H9 (cell line): ENCODE results near the gene LIMS2. TPM values are rescaled to one million over a fixed set of nuclear protein-coding genes. Genes with fewer than 3 reads are reported as not detected.
A peak's percentile ranks its signal among the peaks of the same experiment; 100 is the strongest.

Experiments used
- DNase-seq: peaks from one replicate; pipeline ENCODE4 v3.0.0-alpha.2; 2017
- H2AFZ ChIP-seq: one replicate; pipeline ENCODE4 v1.6.1; 2013; ENCODE audit warnings: mild to moderate bottlenecking, low read length, control low read depth, moderate library complexity
- H2AK5ac ChIP-seq: 2 replicates; pipeline ENCODE4 v1.6.1; 2013; ENCODE audit warnings: low read length, control low read depth, mixed read lengths; ENCODE audit not compliant: insufficient read length
- H2BK120ac ChIP-seq: one replicate; pipeline ENCODE4 v1.6.1; 2013; ENCODE audit warnings: low read depth, mild to moderate bottlenecking, low read length, control low read depth, inconsistent platforms; ENCODE audit not compliant: poor library complexity, severe bottlenecking
- H2BK12ac ChIP-seq: 2 replicates; pipeline ENCODE4 v1.6.1; 2013; ENCODE audit warnings: low read length, control low read depth, mixed read lengths, low read depth; ENCODE audit not compliant: insufficient read length
- H2BK15ac ChIP-seq: 2 replicates; pipeline ENCODE4 v1.6.1; 2013; ENCODE audit warnings: low read depth, low read length, control low read depth
- H2BK20ac ChIP-seq: one replicate; pipeline ENCODE4 v1.6.1; 2013; ENCODE audit warnings: low read depth, mild to moderate bottlenecking, low read length, control low read depth, inconsistent platforms; ENCODE audit not compliant: poor library complexity, severe bottlenecking
- H2BK5ac ChIP-seq: 2 replicates; pipeline ENCODE4 v1.6.1; 2013; ENCODE audit warnings: low read length, control low read depth, mixed read lengths; ENCODE audit not compliant: insufficient read length
- H3K14ac ChIP-seq: 2 replicates; pipeline ENCODE4 v1.6.1; 2013; ENCODE audit warnings: low read length, control low read depth; ENCODE audit not compliant: insufficient read depth
- H3K18ac ChIP-seq: 2 replicates; pipeline ENCODE4 v1.6.1; 2013; ENCODE audit warnings: low read depth, mild to moderate bottlenecking, mixed read lengths, low read length, control low read depth; ENCODE audit not compliant: insufficient read length
- H3K23ac ChIP-seq: 2 replicates; pipeline ENCODE4 v1.6.1; 2013; ENCODE audit warnings: low read length, control low read depth, mixed read lengths, low read depth; ENCODE audit not compliant: insufficient read length
- H3K23me2 ChIP-seq: 2 replicates; pipeline ENCODE4 v1.6.1; 2013; ENCODE audit warnings: low read depth, mild to moderate bottlenecking, mixed read lengths, low read length, control low read depth; ENCODE audit not compliant: insufficient read length, poor library complexity, severe bottlenecking
- H3K27ac ChIP-seq: 2 replicates; pipeline ENCODE4 v1.5.1; 2013; ENCODE audit warnings: low read length, control low read depth, mixed read lengths, low read depth; ENCODE audit not compliant: insufficient read length
- H3K27me3 ChIP-seq: 2 replicates; pipeline ENCODE4 v1.6.1; 2013; ENCODE audit warnings: low read length, control low read depth, inconsistent platforms; ENCODE audit not compliant: insufficient read depth
- H3K4ac ChIP-seq: 2 replicates; pipeline ENCODE4 v1.6.1; 2013; ENCODE audit warnings: low read depth, mild to moderate bottlenecking, control low read depth, inconsistent platforms, low read length, moderate library complexity
- H3K4me1 ChIP-seq: 2 replicates; pipeline ENCODE4 v1.6.1; 2013; ENCODE audit warnings: low read length, control low read depth, inconsistent platforms; ENCODE audit not compliant: insufficient read depth
- H3K4me2 ChIP-seq: 2 replicates; pipeline ENCODE4 v1.6.1; 2013; ENCODE audit warnings: low read length, control low read depth, mixed read lengths; ENCODE audit not compliant: insufficient read length, insufficient read depth
- H3K56ac ChIP-seq: 2 replicates; pipeline ENCODE4 v1.6.1; 2013; ENCODE audit warnings: low read depth, mild to moderate bottlenecking, mixed read lengths, low read length, control low read depth; ENCODE audit not compliant: insufficient read length
- H3K79me1 ChIP-seq: 2 replicates; pipeline ENCODE4 v1.6.1; 2013; ENCODE audit warnings: low read depth, mild to moderate bottlenecking, moderate library complexity, low read length, control low read depth, inconsistent platforms; ENCODE audit not compliant: insufficient read depth, poor library complexity, severe bottlenecking
- H3K79me2 ChIP-seq: 2 replicates; pipeline ENCODE4 v1.6.1; 2013; ENCODE audit warnings: low read length, control low read depth, inconsistent platforms; ENCODE audit not compliant: insufficient read depth
- H3K9ac ChIP-seq: 2 replicates; pipeline ENCODE4 v1.6.1; 2013; ENCODE audit warnings: low read length, control low read depth, mixed read lengths; ENCODE audit not compliant: insufficient read length; ENCODE audit errors: extremely low read depth
- H3K9me3 ChIP-seq: one replicate; pipeline ENCODE4 v1.6.1; 2013; ENCODE audit warnings: low read depth, low read length, inconsistent platforms; ENCODE audit not compliant: control insufficient read depth
- H3T11ph ChIP-seq: one replicate; pipeline ENCODE4 v1.6.1; 2013; ENCODE audit warnings: mild to moderate bottlenecking, low read length, control low read depth, inconsistent platforms
- H4K20me1 ChIP-seq: one replicate; pipeline ENCODE4 v1.6.1; 2013; ENCODE audit not compliant: control insufficient read depth, insufficient read length, insufficient read depth
- H4K5ac ChIP-seq: 2 replicates; pipeline ENCODE4 v1.6.1; 2013; ENCODE audit warnings: low read depth, mild to moderate bottlenecking, mixed read lengths, low read length, control low read depth; ENCODE audit not compliant: insufficient read length
- H4K8ac ChIP-seq: replicated peaks from 2 replicates; pipeline ENCODE4 v1.6.1; 2013; ENCODE audit warnings: low read length, control low read depth, mixed read lengths, low read depth; ENCODE audit not compliant: insufficient read length
- H4K91ac ChIP-seq: 2 replicates; pipeline ENCODE4 v1.6.1; 2013; ENCODE audit warnings: low read depth, mild to moderate bottlenecking, moderate library complexity, mixed read lengths, low read length, control low read depth; ENCODE audit not compliant: insufficient read length
- H3K27ac Mint-ChIP-seq, 3 experiments: 2 replicates in 2 of 3; 3 replicates in 1 of 3; pipeline ENCODE4 v1.8.0; 2020 to 2021; ENCODE audit warnings: mixed read lengths in 3 of 3, mild to moderate bottlenecking in 1 of 3, moderate library complexity in 1 of 3
- H3K27me3 Mint-ChIP-seq: 2 replicates; pipeline ENCODE4 v1.8.0; 2021; ENCODE audit warnings: low read depth, mild to moderate bottlenecking, moderate library complexity, mixed read lengths
- H3K36me3 Mint-ChIP-seq, 3 experiments: 2 replicates in 2 of 3; 3 replicates in 1 of 3; pipeline ENCODE4 v1.8.0; 2020 to 2021; ENCODE audit warnings: low read depth in 3 of 3, mixed read lengths in 3 of 3; ENCODE audit not compliant: insufficient read depth in 1 of 3
- H3K4me1 Mint-ChIP-seq, 2 experiments: 2 replicates each; pipeline ENCODE4 v1.8.0; 2020; ENCODE audit warnings: mixed read lengths in 2 of 2
- H3K4me3 Mint-ChIP-seq, 2 experiments: 2 replicates in 1 of 2; 3 replicates in 1 of 2; pipeline ENCODE4 v1.8.0; 2020 to 2021; ENCODE audit warnings: mild to moderate bottlenecking in 2 of 2, mixed read lengths in 2 of 2, moderate library complexity in 1 of 2
- H3K9me3 Mint-ChIP-seq, 2 experiments: 2 replicates in 1 of 2; 3 replicates in 1 of 2; pipeline ENCODE4 v1.8.0; 2020; ENCODE audit warnings: mild to moderate bottlenecking in 2 of 2, mixed read lengths in 2 of 2, moderate library complexity in 1 of 2
- WGBS: extraction: QIAGEN DNeasy Blood & Tissue Kit; methylation state at CpG from one replicate; pipeline ENCODE4 v1.1.7; 2013; ENCODE audit warnings: missing lambda C conversion rate, low lambda C conversion rate, mixed read lengths; ENCODE audit not compliant: insufficient read length; ENCODE audit errors: extremely low coverage; 5-methylcytosine and 5-hydroxymethylcytosine counted together
- total RNA-seq: library from RNA; stranded (reverse); gene quantifications from 2 replicates; pipeline ENCODE4 v1.2.1, GENCODE V29; 2021
- TF ChIP-seq, protein P1 (sequence below): fragments of 200-600 bp; sonication (generic); conservative IDR thresholded peaks from 3 replicates; pipeline ENCODE4 v1.8.0; 2021; ENCODE audit warnings: antibody characterized with exemption, mild to moderate bottlenecking

LIMS2 gene
- total RNA-seq, 1 experiment from 2014 or later = 5.9 TPM

DNA sequence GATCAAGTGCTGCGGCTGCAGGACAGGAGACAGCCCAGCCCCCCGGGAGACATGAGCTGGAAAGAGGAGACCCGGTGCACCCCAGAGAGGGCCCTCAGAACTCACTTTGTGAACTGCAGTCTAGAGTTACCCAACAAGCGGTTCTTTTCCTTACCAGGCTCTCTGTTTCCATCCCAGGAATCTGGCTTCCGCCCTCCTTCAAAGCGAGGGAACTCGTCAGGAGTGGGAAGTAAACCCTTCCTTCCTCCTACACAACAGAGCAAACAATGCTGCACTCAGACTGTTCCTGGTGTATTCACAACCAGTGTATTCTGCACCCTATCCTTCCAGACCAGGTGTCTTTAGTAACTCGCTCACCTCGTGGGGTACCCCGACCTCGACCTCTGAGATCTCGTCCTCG lies 34.0 kb upstream of the LIMS2 start:
- Histone ChIP-seq H3K56ac (no peak overlapping the region), H4K5ac (no peak overlapping the region), H3K23me2 (no peaks in the 10 kb centered on the region), H3K9me3 (no peaks in the 10 kb centered on the region), H2BK12ac (no peak overlapping the region), H3K27ac (no peak overlapping the region), H3K27me3 (no peaks in the 10 kb centered on the region), H2BK5ac (no peak overlapping the region), H3K14ac (no peak overlapping the region), H2AK5ac (no peak overlapping the region), H3K18ac (no peak overlapping the region), H3K4me1 (no peaks in the 10 kb centered on the region), H3K79me2 (no peaks in the 10 kb centered on the region), H2BK15ac (no peak overlapping the region), H3K23ac (no peak overlapping the region), H4K20me1 (no peaks in the 10 kb centered on the region), H2BK20ac (no peak overlapping the region), H3K79me1 (no peaks in the 10 kb centered on the region), H2AFZ (no peak overlapping the region), H4K8ac (no peak overlapping the region), H2BK120ac (no peak overlapping the region), H3K9ac (no peak overlapping the region), H3K4ac (no peak overlapping the region), H3T11ph (no peak overlapping the region), H4K91ac (no peak overlapping the region), H3K4me2 (no peak overlapping the region)
- no peak overlapping the region for H3K4me3 Mint-ChIP-seq
- no peaks in the 10 kb centered on the region for H3K27me3 Mint-ChIP-seq
- DNase-seq = no peak
- no peaks in the 10 kb centered on the region for H3K4me1 Mint-ChIP-seq
- TF ChIP-seq, protein P1, sequence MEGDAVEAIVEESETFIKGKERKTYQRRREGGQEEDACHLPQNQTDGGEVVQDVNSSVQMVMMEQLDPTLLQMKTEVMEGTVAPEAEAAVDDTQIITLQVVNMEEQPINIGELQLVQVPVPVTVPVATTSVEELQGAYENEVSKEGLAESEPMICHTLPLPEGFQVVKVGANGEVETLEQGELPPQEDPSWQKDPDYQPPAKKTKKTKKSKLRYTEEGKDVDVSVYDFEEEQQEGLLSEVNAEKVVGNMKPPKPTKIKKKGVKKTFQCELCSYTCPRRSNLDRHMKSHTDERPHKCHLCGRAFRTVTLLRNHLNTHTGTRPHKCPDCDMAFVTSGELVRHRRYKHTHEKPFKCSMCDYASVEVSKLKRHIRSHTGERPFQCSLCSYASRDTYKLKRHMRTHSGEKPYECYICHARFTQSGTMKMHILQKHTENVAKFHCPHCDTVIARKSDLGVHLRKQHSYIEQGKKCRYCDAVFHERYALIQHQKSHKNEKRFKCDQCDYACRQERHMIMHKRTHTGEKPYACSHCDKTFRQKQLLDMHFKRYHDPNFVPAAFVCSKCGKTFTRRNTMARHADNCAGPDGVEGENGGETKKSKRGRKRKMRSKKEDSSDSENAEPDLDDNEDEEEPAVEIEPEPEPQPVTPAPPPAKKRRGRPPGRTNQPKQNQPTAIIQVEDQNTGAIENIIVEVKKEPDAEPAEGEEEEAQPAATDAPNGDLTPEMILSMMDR = no peak
- no peaks in the 10 kb centered on the region for H3K9me3 Mint-ChIP-seq
- WGBS = no CpG with 5 or more reads among the region's 13 CpGs
- peak overlapping the region in 1 of 3 experiments; percentile 46; a peak in 2 of 7 replicates for H3K27ac Mint-ChIP-seq
- peaks cover 23 to 82% (median 64%) of the 10 kb centered on the region in 3 experiments for H3K36me3 Mint-ChIP-seq
